Bronchial epithelial cell (primary cell): ENCODE results near the gene TRAIP. TPM values are rescaled to one million over a fixed set of nuclear protein-coding genes. Genes with fewer than 3 reads are reported as not detected.

Experiments
- DNase-seq: peaks from one replicate; pipeline ENCODE4 v3.0.0-alpha.2; 2010; ENCODE audit warnings: low read depth
- FAIRE-seq: peaks from 2 replicates; lab custom pipeline; 2011; peaks lifted over from hg19 to GRCh38; lab: Jason Lieb, UNC
- H3K27me3 ChIP-seq: 2 replicates; pipeline ENCODE4 v1.5.1; 2011; ENCODE audit warnings: low read length; ENCODE audit not compliant: control insufficient read depth, insufficient read depth
- H3K36me3 ChIP-seq: 2 replicates; pipeline ENCODE4 v1.5.1; 2011; ENCODE audit warnings: low read length; ENCODE audit not compliant: control insufficient read depth, insufficient read depth
- H3K4me3 ChIP-seq: 2 replicates; pipeline ENCODE4 v1.5.1; 2011; ENCODE audit warnings: mild to moderate bottlenecking, low read depth, low read length, control low read depth
- CTCF ChIP-seq: IDR thresholded peaks from 2 replicates; pipeline ENCODE4 v1.5.1; 2011; ENCODE audit warnings: mild to moderate bottlenecking, moderate library complexity, low read length, control low read depth, inconsistent platforms; ENCODE audit not compliant: insufficient read depth, severe bottlenecking
- total RNA-seq: library from RNA; depleted of rRNA; stranded (reverse); fragments of >200 nt; gene quantifications from 2 replicates; pipeline ENCODE4 v1.2.1, GENCODE V29; 2014

TRAIP gene
- total RNA-seq, 1 donor from 2014 or later, result 0.79 TPM

- DNase-seq (no peak), FAIRE-seq (no peak)
- Histone ChIP-seq H3K36me3 (no peaks in the 10 kb centered on the region), H3K27me3 (peaks cover 23% of the 10 kb centered on the region), H3K4me3 (no peak within 1 kb of the TSS)
- TF ChIP-seq CTCF, result no peak
Observed at GRCh38 chr3:49869525-49870126, 13.3 kb upstream of the TRAIP start, which contains the start of gene CAMKV. TSS of gene CAMKV (minus strand) at chr3:49869906. CDS start at chr3:49862388, 7,518 bp downstream.

- Histone ChIP-seq H3K36me3 (no peaks in the 10 kb centered on the region), H3K27me3 (peaks cover 25% of the 10 kb centered on the region), H3K4me3 (no peak overlapping the region)
- DNase-seq (no peak), FAIRE-seq (no peak)
- TF ChIP-seq CTCF, result no peak
Observed at GRCh38 chr3:49868862-49869466, 12.6 kb upstream of the TRAIP start.

GRCh38 chr3:49867871-49868321 is 11.5 kb upstream of the TRAIP start:
- no peak for TF ChIP-seq CTCF
- Histone ChIP-seq H3K36me3 (no peaks in the 10 kb centered on the region), H3K27me3 (peaks cover 25% of the 10 kb centered on the region), H3K4me3 (no peak overlapping the region)
- DNase-seq, result peak; percentile 29
- FAIRE-seq, result no peak

GRCh38 chr3:49867400-49867799 is 11.0 kb upstream of the TRAIP start:
- no peaks in the 10 kb centered on the region for H3K36me3 ChIP-seq
- FAIRE-seq, result no peak
- H3K4me3 ChIP-seq, result no peak overlapping the region
- H3K27me3 ChIP-seq, result peaks cover 25% of the 10 kb centered on the region
- no peak for DNase-seq
- no peak for TF ChIP-seq CTCF

GRCh38 chr3:49865198-49865784 is 8.9 kb upstream of the TRAIP start:
- no peak for FAIRE-seq
- no peak for TF ChIP-seq CTCF
- DNase-seq, result no peak
- no peaks in the 10 kb centered on the region for H3K36me3 ChIP-seq
- H3K4me3 ChIP-seq, result no peak overlapping the region
- peaks cover 21% of the 10 kb centered on the region for H3K27me3 ChIP-seq
